Trophoblast cell (in vitro differentiated cells and primary cell): ENCODE measurements around the gene IER5L.

Experiments used
- DNase-seq, 2 donors: peaks; one replicate each; pipeline ENCODE4 v3.0.0-alpha.2; 2016
- H2AFZ ChIP-seq: 2 replicates; pipeline ENCODE4 v1.6.1; 2013; ENCODE audit warnings: low read length, moderate library complexity, mild to moderate bottlenecking; ENCODE audit not compliant: insufficient read depth, poor library complexity
- H2AK5ac ChIP-seq: 2 replicates; pipeline ENCODE4 v1.6.1; 2013; ENCODE audit warnings: mild to moderate bottlenecking, low read length
- H2BK120ac ChIP-seq: 2 replicates; pipeline ENCODE4 v1.6.1; 2013; ENCODE audit warnings: low read length, mild to moderate bottlenecking, moderate library complexity; ENCODE audit not compliant: insufficient read depth, poor library complexity
- H2BK12ac ChIP-seq: 2 replicates; pipeline ENCODE4 v1.6.1; 2013; ENCODE audit warnings: mild to moderate bottlenecking, low read length, moderate library complexity
- H2BK5ac ChIP-seq: 2 replicates; pipeline ENCODE4 v1.6.1; 2013; ENCODE audit warnings: low read length, low read depth, moderate library complexity, mild to moderate bottlenecking; ENCODE audit not compliant: poor library complexity
- H3K14ac ChIP-seq: 2 replicates; pipeline ENCODE4 v1.6.1; 2013; ENCODE audit warnings: mild to moderate bottlenecking, low read length
- H3K18ac ChIP-seq: 2 replicates; pipeline ENCODE4 v1.6.1; 2013; ENCODE audit warnings: mild to moderate bottlenecking, low read length
- H3K23ac ChIP-seq: 2 replicates; pipeline ENCODE4 v1.6.1; 2013; ENCODE audit warnings: low read length
- H3K27ac ChIP-seq: 2 replicates; pipeline ENCODE4 v1.5.1; 2013; ENCODE audit warnings: low read depth, mild to moderate bottlenecking, inconsistent platforms, low read length, moderate library complexity
- H3K27me3 ChIP-seq: 2 replicates; pipeline ENCODE4 v1.6.1; 2013; ENCODE audit warnings: inconsistent platforms, mild to moderate bottlenecking, low read length, moderate library complexity; ENCODE audit not compliant: insufficient read depth
- H3K36me3 ChIP-seq, 2 experiments: 1 replicate in 1 of 2; 2 replicates in 1 of 2; pipeline ENCODE4 v1.6.1; 2013; ENCODE audit warnings: low read length in 2 of 2, mild to moderate bottlenecking in 2 of 2, moderate library complexity in 1 of 2; ENCODE audit not compliant: insufficient read depth in 2 of 2, control insufficient read depth in 1 of 2
- H3K4ac ChIP-seq: 2 replicates; pipeline ENCODE4 v1.6.1; 2013; ENCODE audit warnings: low read depth, mild to moderate bottlenecking, low read length, moderate library complexity
- H3K4me1 ChIP-seq, 2 experiments: 1 replicate in 1 of 2; 2 replicates in 1 of 2; pipeline ENCODE4 v1.6.1; 2013; ENCODE audit warnings: low read length in 2 of 2, mild to moderate bottlenecking in 2 of 2, moderate library complexity in 1 of 2; ENCODE audit not compliant: insufficient read depth in 2 of 2, control insufficient read depth in 1 of 2
- H3K4me2 ChIP-seq: 2 replicates; pipeline ENCODE4 v1.6.1; 2013; ENCODE audit warnings: inconsistent platforms, mild to moderate bottlenecking, low read length, moderate library complexity
- H3K4me3 ChIP-seq: 2 replicates; pipeline ENCODE4 v1.5.1; 2013; ENCODE audit warnings: mild to moderate bottlenecking, low read depth, low read length, inconsistent platforms
- H3K79me1 ChIP-seq: one replicate; pipeline ENCODE4 v1.6.1; 2013; ENCODE audit warnings: low read length
- H3K79me2 ChIP-seq: 2 replicates; pipeline ENCODE4 v1.6.1; 2013; ENCODE audit warnings: low read length, mild to moderate bottlenecking; ENCODE audit not compliant: control insufficient read depth, insufficient read depth, poor library complexity
- H3K9ac ChIP-seq: 2 replicates; pipeline ENCODE4 v1.6.1; 2013; ENCODE audit warnings: mild to moderate bottlenecking, low read length
- H3K9me3 ChIP-seq: 2 replicates; pipeline ENCODE4 v1.6.1; 2013; ENCODE audit warnings: low read depth, mild to moderate bottlenecking, control low read depth, inconsistent platforms, low read length; ENCODE audit not compliant: insufficient read depth
- H4K12ac ChIP-seq: 2 replicates; pipeline ENCODE4 v1.6.1; 2013; ENCODE audit warnings: low read depth, mild to moderate bottlenecking, low read length, moderate library complexity
- H4K8ac ChIP-seq: 2 replicates; pipeline ENCODE4 v1.6.1; 2013; ENCODE audit warnings: low read depth, mild to moderate bottlenecking, low read length, moderate library complexity
- H4K91ac ChIP-seq: one replicate; pipeline ENCODE4 v1.6.1; 2013; ENCODE audit warnings: low read depth, mild to moderate bottlenecking, low read length, moderate library complexity
- WGBS: extraction: QIAGEN DNeasy Blood & Tissue Kit; methylation state at CpG from one replicate; pipeline ENCODE4 v1.1.7; 2013; ENCODE audit warnings: missing lambda C conversion rate; ENCODE audit not compliant: insufficient read length, insufficient coverage; ENCODE audit errors: extremely low coverage; 5-methylcytosine and 5-hydroxymethylcytosine counted together

The IER5L gene

GRCh38 chr9:129209109-129209508 lies 31.0 kb upstream of the IER5L start:
- Histone ChIP-seq H3K18ac (no peak overlapping the region), H3K14ac (no peak overlapping the region), H3K4me1 (peaks cover 14 to 16% of the 10 kb centered on the region in 2 experiments), H4K12ac (no peak overlapping the region), H2AK5ac (no peak overlapping the region), H2BK12ac (peak overlapping the region; percentile 18), H3K9ac (no peak overlapping the region), H3K4me2 (no peak overlapping the region), H4K8ac (peak overlapping the region; percentile 81), H2BK120ac (no peak overlapping the region), H3K79me2 (no peaks in the 10 kb centered on the region), H3K27me3 (no peaks in the 10 kb centered on the region), H3K27ac (no peak overlapping the region), H4K91ac (no peak overlapping the region), H3K36me3 (no peaks in the 10 kb centered on the region), H3K79me1 (peaks cover 2% of the 10 kb centered on the region), H2AFZ (no peak overlapping the region), H2BK5ac (no peak overlapping the region), H3K4me3 (no peak overlapping the region), H3K23ac (no peak overlapping the region), H3K9me3 (peaks cover 2% of the 10 kb centered on the region), H3K4ac (no peak overlapping the region)
- no peak for DNase-seq
- WGBS, result no CpG with 5 or more reads among the region's 4 CpGs

GRCh38 chr9:129208207-129209032 lies 30.4 kb upstream of the IER5L start:
- Histone ChIP-seq H3K9me3 (peaks cover 2% of the 10 kb centered on the region), H4K12ac (peak overlapping the region; percentile 88), H2BK120ac (peak overlapping the region; percentile 26), H3K4me1 (peaks cover 14 to 16% of the 10 kb centered on the region in 2 experiments), H3K4me2 (peak overlapping the region; percentile 51), H3K14ac (peak overlapping the region; percentile 24), H4K8ac (peak overlapping the region; percentile 81), H2AK5ac (no peak overlapping the region), H3K18ac (peak overlapping the region; percentile 51), H3K36me3 (no peaks in the 10 kb centered on the region), H2BK12ac (peak overlapping the region; percentile 18), H3K79me2 (no peaks in the 10 kb centered on the region), H3K27ac (no peak overlapping the region), H3K23ac (no peak overlapping the region), H3K9ac (no peak overlapping the region), H3K4ac (no peak overlapping the region), H3K4me3 (no peak overlapping the region), H2BK5ac (no peak overlapping the region), H3K79me1 (peaks cover 3% of the 10 kb centered on the region), H4K91ac (peak overlapping the region; percentile 36), H2AFZ (peak overlapping the region; percentile 77), H3K27me3 (no peaks in the 10 kb centered on the region)
- DNase-seq, result no peak
- no CpG with 5 or more reads among the region's 17 CpGs for WGBS

DNA sequence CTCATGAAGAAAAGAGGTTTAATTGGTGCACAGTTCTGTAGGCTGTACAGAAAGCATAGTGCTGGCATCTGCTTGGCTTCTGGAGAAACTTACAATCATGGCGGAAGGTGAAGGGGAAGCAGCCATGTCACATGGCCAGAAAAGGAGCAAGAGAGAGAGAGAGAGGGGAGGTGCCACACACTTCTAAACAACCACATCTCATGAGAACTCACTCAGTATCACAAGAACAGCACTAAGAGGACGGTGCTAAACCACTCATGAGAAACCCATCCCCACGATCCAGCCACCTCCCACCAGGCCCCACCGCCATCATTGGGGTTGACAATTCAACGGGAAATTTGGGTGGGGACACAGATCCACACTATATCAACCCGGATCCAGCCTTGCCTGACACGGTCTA lies 28.8 kb upstream of the IER5L start:
- no peaks in the 10 kb centered on the region for H3K79me2 ChIP-seq
- H4K12ac ChIP-seq, result no peak overlapping the region
- no peak overlapping the region for H3K4me3 ChIP-seq
- H4K8ac ChIP-seq, result no peak overlapping the region
- no peak overlapping the region for H3K9ac ChIP-seq
- DNase-seq, result no peak
- H3K4me2 ChIP-seq, result no peak overlapping the region
- H2BK5ac ChIP-seq, result no peak overlapping the region
- no peak overlapping the region for H3K4ac ChIP-seq
- H3K23ac ChIP-seq, result no peak overlapping the region
- no peak overlapping the region for H4K91ac ChIP-seq
- H3K14ac ChIP-seq, result no peak overlapping the region
- peaks cover 2% of the 10 kb centered on the region for H3K9me3 ChIP-seq
- no CpG with 5 or more reads among the region's 7 CpGs for WGBS
- H2AFZ ChIP-seq, result no peak overlapping the region
- H2AK5ac ChIP-seq, result no peak overlapping the region
- no peak overlapping the region for H2BK120ac ChIP-seq
- no peak overlapping the region for H3K18ac ChIP-seq
- no peak overlapping the region for H2BK12ac ChIP-seq
- peaks cover 5% of the 10 kb centered on the region for H3K79me1 ChIP-seq
- no peaks in the 10 kb centered on the region for H3K27me3 ChIP-seq
- H3K27ac ChIP-seq, result no peak overlapping the region
- no peaks in the 10 kb centered on the region for H3K36me3 ChIP-seq
- H3K4me1 ChIP-seq, result peaks cover 14 to 18% of the 10 kb centered on the region in 2 experiments

DNA sequence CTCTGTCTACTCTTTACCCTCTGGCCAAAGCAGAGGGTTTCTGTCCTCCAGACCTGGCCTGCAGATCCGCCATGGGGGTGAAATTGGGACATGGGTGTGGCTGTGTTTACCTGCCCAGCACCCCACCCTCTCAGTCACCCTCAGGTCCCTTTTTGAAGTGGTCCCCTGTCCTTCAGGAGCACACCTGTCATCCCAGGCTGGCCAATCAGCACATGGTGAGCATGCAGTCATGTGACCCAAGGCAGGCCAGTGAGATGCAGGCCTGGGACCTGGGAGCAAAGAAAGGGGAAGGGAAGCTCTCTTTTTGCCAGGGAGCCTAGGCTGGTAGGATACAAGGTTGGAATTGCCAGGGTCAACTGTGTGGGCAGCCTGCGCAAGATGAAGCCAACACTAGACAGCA lies 28.3 kb upstream of the IER5L start:
- H3K4me3 ChIP-seq, result no peak overlapping the region

More for the DNA sequence above, 28.3 kb upstream of the IER5L start:
- Histone ChIP-seq H3K4me2 (no peak overlapping the region), H3K9ac (no peak overlapping the region), H3K4ac (no peak overlapping the region), H3K79me2 (no peaks in the 10 kb centered on the region), H3K23ac (no peak overlapping the region), H3K27me3 (no peaks in the 10 kb centered on the region), H4K91ac (no peak overlapping the region), H4K12ac (no peak overlapping the region), H2AK5ac (no peak overlapping the region), H3K14ac (no peak overlapping the region), H3K79me1 (peaks cover 5% of the 10 kb centered on the region), H3K18ac (no peak overlapping the region), H2BK12ac (no peak overlapping the region), H3K9me3 (peaks cover 2% of the 10 kb centered on the region), H3K27ac (no peak overlapping the region), H3K4me1 (peaks cover 14 to 18% of the 10 kb centered on the region in 2 experiments), H2AFZ (no peak overlapping the region), H4K8ac (no peak overlapping the region), H3K36me3 (no peaks in the 10 kb centered on the region), H2BK5ac (no peak overlapping the region), H2BK120ac (no peak overlapping the region)
- no CpG with 5 or more reads among the region's 2 CpGs for WGBS
- no peak for DNase-seq
